Measurements from ENCODE around the gene CD200. TPM values are rescaled to one million over a fixed set of nuclear protein-coding genes. Genes with fewer than 3 reads are reported as not detected.

CD200 gene
- total RNA-seq, 1 experiment from 2014 or later = not detected

GRCh38 chr3:112390783-112391641, 58.1 kb downstream of the CD200 start:
- H3K4me2 ChIP-seq (ENCODE audit: low read length) = no peak overlapping the region
- H3K4me3 ChIP-seq (ENCODE audit: low read length) = no peak overlapping the region
- no peak overlapping the region for H3K9ac ChIP-seq (ENCODE audit: low read length)
- H3K79me2 ChIP-seq (ENCODE audit: low read length) = no peaks in the 10 kb centered on the region
- ChIA-PET POLR2A (ENCODE audit: unreplicated experiment) (no interaction called here), CTCF (no interaction called here)
- peak; percentile 51 for DNase-seq
- peak; percentile 55 for ATAC-seq
- H3K9me3 ChIP-seq (ENCODE audit: low read length) = no peaks in the 10 kb centered on the region
- H3K27me3 ChIP-seq (ENCODE audit: low read length) = peaks cover 44% of the 10 kb centered on the region
- H3K4me1 ChIP-seq (ENCODE audit: insufficient read depth, low read length) = 0 out of 2 replicates have a peak, but pooled peaks cover 10% of the 10 kb centered on the region
- H3K27ac ChIP-seq (ENCODE audit: low read length) = no peak overlapping the region
- H3K36me3 ChIP-seq (ENCODE audit: low read depth, low read length) = no peaks in the 10 kb centered on the region
- H3K9me2 ChIP-seq (replicated peaks; ENCODE audit: low read length) = no peaks in the 10 kb centered on the region
- TF ChIP-seq EZH2 (IDR thresholded peaks at IDR 0.05; ENCODE audit: low read length, unreplicated experiment) = no peak
- TF ChIP-seq EZH2phosphoT487 (IDR thresholded peaks at IDR 0.05; ENCODE audit: borderline replicate concordance, low read length) = no peak
- TF ChIP-seq CTCF (conservative IDR thresholded peaks at IDR 0.05; ENCODE audit: low read depth, low read length) = no peak
- no peaks in the 10 kb centered on the region for H3F3A ChIP-seq (ENCODE audit: low read length, unreplicated experiment)
- H2AFZ ChIP-seq (ENCODE audit: low read length) = no peak overlapping the region
- H4K20me1 ChIP-seq (ENCODE audit: low read length) = no peaks in the 10 kb centered on the region
- intact Hi-C loops (cut with micrococcal nuclease) = no loop called here
- no TSS peak for BruUV-seq (replicated peaks)

GRCh38 chr3:112391648-112392047, 58.7 kb downstream of the CD200 start:
- Histone ChIP-seq H3K27me3 (ENCODE audit: low read length) (peaks cover 41% of the 10 kb centered on the region), H3K4me1 (ENCODE audit: insufficient read depth, low read length) (0 out of 2 replicates have a peak, but pooled peaks cover 10% of the 10 kb centered on the region), H2AFZ (ENCODE audit: low read length) (no peak overlapping the region), H4K20me1 (ENCODE audit: low read length) (no peaks in the 10 kb centered on the region), H3F3A (ENCODE audit: low read length, unreplicated experiment) (no peaks in the 10 kb centered on the region), H3K9me2 (replicated peaks; ENCODE audit: low read length) (no peaks in the 10 kb centered on the region), H3K27ac (ENCODE audit: low read length) (no peak overlapping the region), H3K4me3 (ENCODE audit: low read length) (no peak overlapping the region), H3K79me2 (ENCODE audit: low read length) (no peaks in the 10 kb centered on the region), H3K4me2 (ENCODE audit: low read length) (no peak overlapping the region), H3K9me3 (ENCODE audit: low read length) (no peaks in the 10 kb centered on the region), H3K9ac (ENCODE audit: low read length) (no peak overlapping the region), H3K36me3 (ENCODE audit: low read depth, low read length) (no peaks in the 10 kb centered on the region)
- intact Hi-C loops (cut with micrococcal nuclease) = no loop called here
- POLR2A ChIA-PET (ENCODE audit: unreplicated experiment) = no interaction called here
- no peak for TF ChIP-seq CTCF (conservative IDR thresholded peaks at IDR 0.05; ENCODE audit: low read depth, low read length)
- TF ChIP-seq EZH2phosphoT487 (IDR thresholded peaks at IDR 0.05; ENCODE audit: borderline replicate concordance, low read length) = no peak
- no peak for TF ChIP-seq EZH2 (IDR thresholded peaks at IDR 0.05; ENCODE audit: low read length, unreplicated experiment)
- BruUV-seq (replicated peaks) = no TSS peak
- ATAC-seq (no peak), DNase-seq (no peak)
- CTCF ChIA-PET = no interaction called here

All from PC-3 (cell line).